ENCODE data around the gene RSPH10B2. TPM values are rescaled to one million over a fixed set of nuclear protein-coding genes. Genes with fewer than 3 reads are reported as not detected.
"Not testable (repeated sequence)": the region's sequence is repeated elsewhere in the genome, so short reads cannot be mapped to it uniquely, and the experiment has no call there.

RSPH10B2 gene
- total RNA-seq, 2 experiments from 2014 or later, result 0.14 to 1.0 TPM

DNA sequence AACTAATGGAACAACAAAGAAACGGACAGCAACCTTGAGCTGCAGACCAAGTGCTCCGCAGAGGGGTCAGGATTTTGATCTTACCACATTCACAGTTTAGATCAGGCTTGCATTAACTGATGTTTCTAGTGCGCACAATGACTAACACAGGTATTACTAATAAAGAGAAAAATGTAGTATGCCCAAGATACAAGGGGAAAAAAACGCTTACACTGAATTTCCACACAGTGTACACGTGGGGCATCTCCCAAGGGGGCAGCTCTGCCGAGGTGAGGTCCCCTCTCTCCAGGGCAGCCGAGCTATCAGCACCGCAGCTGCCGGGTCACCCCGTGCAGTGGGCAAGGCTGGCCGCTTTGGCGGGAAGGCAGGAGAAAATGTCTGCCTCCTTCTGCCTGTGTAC lies 46.0 kb downstream of the RSPH10B2 start:
- H3K36me3 Mint-ChIP-seq; H3K4me3 Mint-ChIP-seq; POLR2A ChIA-PET; DNase-seq; H3K4me1 Mint-ChIP-seq; H3K9me3 Mint-ChIP-seq; H3K27ac Mint-ChIP-seq; H3K27me3 Mint-ChIP-seq; ATAC-seq (ENCODE audit: low read depth): not testable (repeated sequence)

DNA sequence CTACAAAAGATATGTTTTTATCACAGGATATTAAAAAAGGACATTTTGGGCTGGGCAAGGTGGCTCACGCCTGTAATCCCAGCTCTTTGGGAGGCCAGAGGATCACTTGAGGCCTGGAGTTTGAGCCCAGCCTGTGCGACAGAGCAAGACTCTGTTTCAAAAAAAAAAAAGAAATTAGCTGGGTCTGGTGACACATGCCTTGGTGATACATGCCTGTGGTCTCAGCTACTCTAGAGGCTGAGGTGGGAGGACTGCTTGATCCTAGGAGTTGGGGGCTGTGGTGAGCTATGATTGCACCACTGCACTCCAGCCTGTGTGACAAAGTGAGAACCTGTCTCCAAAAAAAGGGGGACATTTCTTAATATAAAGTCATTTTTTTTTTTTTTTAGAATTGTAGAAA lies 46.4 kb downstream of the RSPH10B2 start:
- H3K4me3 Mint-ChIP-seq; H3K27ac Mint-ChIP-seq; POLR2A ChIA-PET; H3K4me1 Mint-ChIP-seq; DNase-seq; H3K36me3 Mint-ChIP-seq; H3K9me3 Mint-ChIP-seq; ATAC-seq (ENCODE audit: low read depth); H3K27me3 Mint-ChIP-seq: not testable (repeated sequence)

DNA sequence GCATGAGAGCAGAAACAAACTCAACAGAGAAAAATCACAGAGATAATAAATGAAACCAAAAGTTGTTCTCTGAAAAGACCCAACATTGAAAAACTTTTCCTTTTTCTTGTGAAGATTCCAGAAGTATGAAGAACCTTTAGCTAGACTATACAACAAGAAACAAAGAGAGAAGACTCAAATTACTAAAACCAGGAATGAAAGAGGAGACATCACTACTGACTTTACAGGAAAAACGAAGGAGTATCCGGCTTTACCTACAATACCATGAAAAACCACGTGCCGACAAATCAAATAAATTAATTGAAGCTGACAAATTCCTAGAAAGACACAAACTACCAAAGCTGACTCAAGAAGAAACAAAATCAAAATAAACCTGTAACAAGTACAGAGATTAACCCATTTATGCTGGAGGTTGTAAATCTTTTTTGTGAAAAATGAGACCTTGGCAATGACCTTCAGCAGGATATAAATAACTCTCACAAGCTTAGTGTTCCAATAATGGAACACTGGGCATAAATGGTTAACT lies 53.6 kb downstream of the RSPH10B2 start:
- ATAC-seq (ENCODE audit: low read depth); DNase-seq; H3K36me3 Mint-ChIP-seq; H3K4me1 Mint-ChIP-seq; H3K27ac Mint-ChIP-seq; H3K4me3 Mint-ChIP-seq; H3K27me3 Mint-ChIP-seq; POLR2A ChIA-PET; H3K9me3 Mint-ChIP-seq: not testable (repeated sequence)

DNA sequence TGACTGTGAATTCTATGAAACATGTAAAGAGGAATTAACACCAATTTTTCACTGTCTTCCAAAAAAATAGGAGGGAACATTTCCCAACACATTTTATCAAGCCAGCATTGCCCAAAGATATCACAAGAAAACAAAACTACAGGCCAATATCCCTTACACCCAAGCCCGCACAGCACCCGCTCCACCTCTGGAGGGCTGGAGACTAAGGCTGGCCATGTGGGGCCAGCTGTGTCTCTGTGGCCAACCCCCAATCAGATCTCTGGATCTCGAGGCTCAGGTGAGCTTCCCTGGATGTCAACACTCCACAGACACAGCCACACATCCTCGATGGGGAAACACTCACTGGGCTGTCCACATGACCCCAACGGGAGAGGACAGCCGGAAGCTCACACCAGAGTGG lies 54.1 kb downstream of the RSPH10B2 start:
- H3K27me3 Mint-ChIP-seq; H3K4me3 Mint-ChIP-seq; H3K36me3 Mint-ChIP-seq; H3K4me1 Mint-ChIP-seq; ATAC-seq (ENCODE audit: low read depth); DNase-seq; H3K9me3 Mint-ChIP-seq; H3K27ac Mint-ChIP-seq; POLR2A ChIA-PET: not testable (repeated sequence)

DNA sequence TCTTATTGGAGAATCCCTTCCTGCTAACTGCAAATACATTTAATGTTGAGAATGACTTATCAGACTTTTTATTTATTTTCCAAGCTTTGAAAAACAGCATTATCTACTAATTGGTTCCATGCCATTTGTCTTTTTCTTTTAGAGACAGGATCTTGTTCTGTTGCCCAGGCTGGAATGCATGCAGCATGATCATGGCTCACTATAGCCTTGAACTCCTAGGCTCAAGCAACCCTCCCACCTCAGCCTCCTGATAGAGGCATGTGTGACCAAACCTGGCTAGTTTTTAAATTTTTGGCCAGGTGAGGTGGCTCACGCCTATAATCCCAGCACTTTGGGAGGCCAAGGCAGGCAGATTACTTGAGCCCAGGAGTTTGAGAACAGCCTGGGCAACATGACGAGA lies 59.1 kb downstream of the RSPH10B2 start:
- POLR2A ChIA-PET; H3K9me3 Mint-ChIP-seq; H3K36me3 Mint-ChIP-seq; H3K27ac Mint-ChIP-seq; H3K4me3 Mint-ChIP-seq; H3K27me3 Mint-ChIP-seq; ATAC-seq (ENCODE audit: low read depth); DNase-seq; H3K4me1 Mint-ChIP-seq: not testable (repeated sequence)

DNA sequence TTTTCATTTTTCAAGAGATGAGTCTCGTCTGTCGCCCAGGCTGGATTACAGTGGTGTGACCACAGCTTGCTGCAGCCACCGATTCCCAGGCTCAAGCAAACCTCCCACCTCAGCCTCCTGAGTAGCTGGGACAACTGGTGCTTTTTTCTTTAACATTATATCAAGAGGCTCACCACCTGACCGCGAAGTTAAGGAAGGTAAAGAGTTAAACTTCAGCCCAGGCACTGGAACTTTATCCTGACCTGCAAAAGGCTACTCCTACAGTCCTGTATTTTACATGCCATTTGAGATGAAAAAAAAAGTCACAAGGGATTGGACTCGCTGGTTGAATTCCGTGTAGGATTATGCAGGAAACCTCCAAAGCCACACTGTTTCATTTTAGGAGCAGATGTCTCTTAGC lies 61.6 kb downstream of the RSPH10B2 start:
- H3K27me3 Mint-ChIP-seq; H3K9me3 Mint-ChIP-seq; POLR2A ChIA-PET; H3K27ac Mint-ChIP-seq; DNase-seq; ATAC-seq (ENCODE audit: low read depth); H3K4me3 Mint-ChIP-seq; H3K4me1 Mint-ChIP-seq: not testable (repeated sequence)
- peaks cover 12% of the 10 kb centered on the region for H3K36me3 Mint-ChIP-seq

DNA sequence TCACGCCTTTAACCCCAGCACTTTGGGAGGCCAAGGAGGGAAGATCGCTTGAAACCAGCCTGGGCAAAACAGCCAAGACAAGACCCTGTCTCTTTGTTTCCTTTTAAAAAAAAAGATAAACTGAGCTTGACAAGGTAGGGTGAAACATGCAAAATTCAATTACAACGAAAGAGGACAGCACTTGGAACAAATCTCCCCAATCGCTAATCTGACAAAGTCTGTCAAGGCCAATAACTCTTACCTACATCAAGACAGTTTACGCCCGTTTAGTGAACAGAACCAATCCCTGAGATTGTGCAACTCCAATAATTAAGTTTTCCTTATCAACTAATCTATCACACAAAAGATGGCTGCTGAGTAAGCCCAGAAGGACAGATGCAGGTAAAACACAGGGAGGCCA lies 67.7 kb downstream of the RSPH10B2 start:
- DNase-seq; H3K4me1 Mint-ChIP-seq; H3K9me3 Mint-ChIP-seq; H3K4me3 Mint-ChIP-seq; H3K27ac Mint-ChIP-seq; POLR2A ChIA-PET; ATAC-seq (ENCODE audit: low read depth); H3K27me3 Mint-ChIP-seq: not testable (repeated sequence)
- H3K36me3 Mint-ChIP-seq, result peaks cover 12% of the 10 kb centered on the region

DNA sequence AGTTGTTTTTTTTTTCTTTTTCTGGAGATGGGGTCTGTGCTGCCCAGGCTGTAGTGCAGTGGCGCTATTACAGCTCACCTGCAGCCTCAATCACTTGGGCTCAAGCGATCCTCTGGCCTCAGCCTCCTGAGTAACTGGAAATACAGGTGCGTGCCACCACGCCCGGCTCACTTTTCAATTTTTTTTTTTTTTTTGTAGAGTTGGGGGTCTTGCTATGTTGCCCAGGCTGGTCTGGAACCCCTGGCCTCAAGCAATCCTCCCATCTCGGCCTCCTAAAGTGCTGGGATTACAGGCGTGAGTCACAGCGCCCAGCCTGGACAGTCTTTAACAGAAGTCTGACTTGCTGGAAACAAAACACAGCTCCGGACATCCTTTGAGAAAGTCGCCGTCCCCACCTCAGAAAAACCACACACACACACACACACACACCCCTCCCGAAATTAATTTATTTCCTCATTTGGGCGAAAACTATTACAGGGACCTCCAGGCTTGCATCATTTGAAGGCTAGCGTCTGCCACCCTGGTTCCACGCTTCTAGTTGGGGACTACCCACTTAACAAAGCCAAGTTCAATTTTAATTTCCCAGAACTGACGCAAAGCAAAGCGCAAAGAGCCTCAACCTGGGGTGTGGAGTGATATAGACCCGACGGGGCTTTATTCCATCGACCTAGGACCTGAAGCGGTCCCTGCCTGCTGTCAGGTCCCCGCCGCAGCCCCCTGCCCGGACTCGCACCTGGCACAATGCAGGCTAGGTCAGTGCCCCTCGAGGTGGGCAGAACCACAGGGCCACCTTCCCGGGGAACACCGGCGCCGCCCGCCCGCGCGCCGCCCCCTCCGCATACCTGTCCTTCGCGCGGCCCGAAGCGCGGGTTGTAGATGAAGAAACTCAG lies 71.6 kb downstream of the RSPH10B2 start:
- peak; percentile 60 for ATAC-seq (ENCODE audit: low read depth)
- H3K4me1 Mint-ChIP-seq, POLR2A ChIA-PET: not testable (repeated sequence)

DNA sequence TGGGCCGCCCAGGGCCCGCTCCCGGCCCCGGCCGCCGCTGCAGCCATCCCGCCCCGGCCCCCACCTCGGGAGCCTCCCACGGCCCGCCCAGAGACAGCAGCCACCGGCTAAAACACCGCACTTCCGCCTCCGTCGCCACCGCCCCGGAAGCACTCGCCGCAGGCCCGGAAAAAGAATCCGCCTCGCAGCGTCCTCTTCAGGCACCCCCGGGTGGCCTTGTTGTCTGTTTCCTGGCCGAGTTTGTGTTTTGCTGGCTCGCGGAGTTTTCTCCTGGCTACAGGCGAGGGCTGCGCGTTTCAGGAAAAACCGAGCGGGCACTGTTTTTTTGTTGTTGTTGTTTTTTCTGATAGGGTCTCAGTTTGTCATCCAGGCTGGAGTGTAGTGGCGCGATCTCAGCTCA lies 72.2 kb downstream of the RSPH10B2 start, which contains the start of gene CCZ1B:
TSS of gene CCZ1B (minus strand) at position 125 of the 400 bp plus-strand sequence. CDS start at position 47, 78 bp downstream.
- DNase-seq, result peak; percentile 93
- POLR2A ChIA-PET, H3K36me3 Mint-ChIP-seq, H3K27me3 Mint-ChIP-seq, H3K4me1 Mint-ChIP-seq, H3K9me3 Mint-ChIP-seq: not testable (repeated sequence)
- H3K27ac Mint-ChIP-seq, result peak within 1 kb of the TSS; percentile 96
- H3K4me3 Mint-ChIP-seq, result peak within 1 kb of the TSS; percentile 95
- peak; percentile 92 for ATAC-seq (ENCODE audit: low read depth)

More for the DNA sequence above, 71.6 kb downstream of the RSPH10B2 start:
- not testable (repeated sequence) for H3K9me3 Mint-ChIP-seq, DNase-seq, H3K27me3 Mint-ChIP-seq, H3K36me3 Mint-ChIP-seq
- peak overlapping the region; percentile 37 for H3K27ac Mint-ChIP-seq
- H3K4me3 Mint-ChIP-seq, result peak overlapping the region; percentile 80

DNA sequence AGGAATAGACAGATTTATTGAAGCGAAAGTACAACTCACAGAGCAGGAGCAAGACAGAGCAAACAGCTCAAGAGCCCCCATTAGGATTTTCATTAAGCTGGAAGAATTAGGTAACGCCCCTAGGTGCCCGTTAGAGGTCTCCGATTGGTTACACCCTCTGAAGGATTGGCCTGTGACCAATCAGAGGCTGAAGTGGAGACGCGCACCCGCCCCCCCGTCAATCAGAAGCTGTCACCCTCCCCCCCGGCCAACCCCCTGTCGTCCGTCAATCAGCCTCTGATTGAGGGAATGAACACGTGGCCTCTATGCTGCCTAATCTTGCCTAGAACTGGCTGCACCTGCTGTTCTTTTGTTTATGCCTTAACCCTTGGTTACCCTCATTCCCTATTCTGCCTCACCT lies 73.3 kb downstream of the RSPH10B2 start:
- H3K4me1 Mint-ChIP-seq; H3K9me3 Mint-ChIP-seq; ATAC-seq (ENCODE audit: low read depth); H3K27ac Mint-ChIP-seq; POLR2A ChIA-PET; DNase-seq; H3K36me3 Mint-ChIP-seq: not testable (repeated sequence)
- Mint-ChIP-seq H3K27me3 (peaks cover 16% of the 10 kb centered on the region), H3K4me3 (peak overlapping the region; percentile 20)

DNA sequence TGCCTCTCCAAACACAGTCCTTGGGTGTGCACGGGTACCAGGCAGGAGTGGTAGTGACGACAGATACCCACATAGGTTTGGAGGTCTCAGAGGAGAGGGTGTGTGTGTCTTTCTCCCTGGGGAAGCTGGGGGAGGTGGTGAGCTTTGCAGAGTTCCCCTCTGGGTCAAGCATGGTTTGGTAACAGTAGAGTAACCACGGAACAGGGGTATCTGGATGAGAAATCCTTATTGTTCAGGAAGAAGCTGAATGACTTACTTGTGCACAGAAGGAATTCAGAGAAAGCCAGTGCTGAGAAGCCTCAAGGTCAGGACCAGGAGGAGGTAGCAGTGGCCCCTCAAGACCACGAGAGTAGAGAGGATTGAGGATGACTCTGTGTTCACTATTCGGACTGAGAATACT lies 75.7 kb downstream of the RSPH10B2 start:
- DNase-seq, H3K4me1 Mint-ChIP-seq, POLR2A ChIA-PET: not testable (repeated sequence)

DNA sequence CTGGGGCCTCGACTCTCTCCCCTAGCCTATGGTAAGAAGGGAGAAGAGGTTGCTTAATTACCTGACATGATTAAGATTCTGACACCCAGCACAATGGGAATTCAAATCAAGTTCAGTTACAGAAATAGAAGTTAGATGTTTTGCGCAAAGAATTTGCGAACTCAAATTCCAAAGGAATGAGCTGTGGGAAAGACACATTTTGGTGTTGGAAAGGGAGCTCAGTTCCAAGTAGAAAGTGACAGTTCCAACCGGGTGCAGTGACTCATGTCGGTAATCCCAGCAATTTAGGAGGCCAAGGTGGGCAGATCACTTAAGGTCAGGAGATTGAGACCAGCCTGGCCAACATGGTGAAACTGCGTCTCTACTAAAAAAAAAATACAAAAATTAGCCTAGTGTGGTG lies 76.1 kb downstream of the RSPH10B2 start:
- H3K9me3 Mint-ChIP-seq; H3K4me3 Mint-ChIP-seq; DNase-seq; POLR2A ChIA-PET; H3K4me1 Mint-ChIP-seq; ATAC-seq (ENCODE audit: low read depth); H3K36me3 Mint-ChIP-seq; H3K27ac Mint-ChIP-seq: not testable (repeated sequence)
- H3K27me3 Mint-ChIP-seq, result peaks cover 23% of the 10 kb centered on the region

More for the DNA sequence above, 75.7 kb downstream of the RSPH10B2 start:
- peaks cover 19% of the 10 kb centered on the region for H3K27me3 Mint-ChIP-seq
- H3K4me3 Mint-ChIP-seq; H3K36me3 Mint-ChIP-seq; H3K9me3 Mint-ChIP-seq; ATAC-seq (ENCODE audit: low read depth); H3K27ac Mint-ChIP-seq: not testable (repeated sequence)

DNA sequence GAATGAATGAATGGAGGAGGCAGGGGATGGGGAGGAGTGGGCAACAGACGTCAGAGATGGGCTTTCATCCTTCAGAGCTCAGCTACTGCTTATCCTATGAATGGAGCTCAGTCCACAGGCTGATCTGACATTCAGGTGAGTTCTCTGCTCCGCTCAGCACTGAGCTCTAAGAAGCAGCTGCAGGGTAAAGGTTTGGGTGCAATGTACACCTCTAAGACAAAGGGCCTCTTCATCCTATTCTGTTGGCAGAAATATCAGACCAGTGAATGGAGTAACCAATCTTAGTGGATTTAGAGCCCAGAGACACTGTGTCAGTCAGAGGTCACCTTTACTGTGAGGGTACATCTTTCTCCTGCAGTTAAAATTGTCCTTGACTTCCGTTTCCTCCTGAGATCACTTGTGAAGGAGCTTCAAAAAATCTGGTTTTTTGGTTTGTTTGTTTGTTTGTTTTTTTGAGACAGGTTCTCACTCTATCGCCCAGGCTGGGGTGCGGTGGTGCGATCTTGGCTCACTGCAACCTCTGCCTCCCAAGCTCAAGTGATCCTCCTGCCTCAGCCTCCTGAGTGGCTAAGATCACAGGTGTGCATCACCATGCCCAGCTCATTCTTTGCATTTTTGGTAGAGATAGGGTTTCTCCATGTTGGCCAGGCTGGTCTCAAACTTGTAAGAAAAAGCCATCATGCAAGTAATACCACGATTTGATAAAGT lies 77.3 kb downstream of the RSPH10B2 start:
- H3K4me1 Mint-ChIP-seq, result peaks cover 1% of the 10 kb centered on the region
- H3K9me3 Mint-ChIP-seq, result no peaks in the 10 kb centered on the region
- ATAC-seq (ENCODE audit: low read depth), result no peak
- POLR2A ChIA-PET, result no interaction called here
- H3K27ac Mint-ChIP-seq, result no peak overlapping the region
- peaks cover 29% of the 10 kb centered on the region for H3K27me3 Mint-ChIP-seq
- no peak for DNase-seq
- no peak overlapping the region for H3K4me3 Mint-ChIP-seq
- H3K36me3 Mint-ChIP-seq, result no peaks in the 10 kb centered on the region

DNA sequence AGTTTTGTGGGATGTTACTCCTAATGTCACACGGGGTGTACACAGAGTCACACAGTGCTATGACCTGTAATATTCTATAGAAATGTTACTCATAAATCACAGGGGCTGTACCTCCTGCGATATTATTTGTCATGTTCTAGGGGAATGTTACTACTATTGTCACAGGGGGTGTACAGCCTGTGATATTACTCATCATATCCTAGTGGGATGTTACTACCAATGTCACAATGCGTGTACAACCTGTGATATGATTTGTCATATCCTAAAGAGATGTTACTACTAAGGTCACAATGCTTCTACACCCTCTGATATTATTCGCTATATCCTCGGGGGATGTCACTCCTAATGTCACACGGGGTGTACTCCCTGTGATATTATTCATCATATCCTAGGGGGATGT lies 79.7 kb downstream of the RSPH10B2 start:
- POLR2A ChIA-PET, result no interaction called here
- no peaks in the 10 kb centered on the region for H3K9me3 Mint-ChIP-seq
- H3K27me3 Mint-ChIP-seq, result peaks cover 30% of the 10 kb centered on the region
- no peak for ATAC-seq (ENCODE audit: low read depth)
- H3K36me3 Mint-ChIP-seq, result no peaks in the 10 kb centered on the region
- no peak overlapping the region for H3K27ac Mint-ChIP-seq
- no peaks in the 10 kb centered on the region for H3K4me1 Mint-ChIP-seq
- DNase-seq, result no peak
- no peak overlapping the region for H3K4me3 Mint-ChIP-seq

Measured in activated naive CD8-positive, alpha-beta T cell treated with anti-CD3 and anti-CD28 coated beads, Interleukin-2, amount 10 ng/mL, durations not matched to agents 7 days and 5 days (primary cell).